A549 (cell line): Measurements from ENCODE around the gene RSPH9. TPM values are rescaled to one million over a fixed set of nuclear protein-coding genes. Genes with fewer than 3 reads are reported as not detected.
A peak's percentile ranks its signal among the peaks of the same experiment; 100 is the strongest.

Experiments used
- ATAC-seq, 2 experiments: fragments of 200-7000 bp in 1 of 2; fragments of >200 bp in 1 of 2; cut with Nextera tagmentation in 1 of 2; cut with Tn5 transposase in 1 of 2; 3 replicates each; pipeline versions ENCODE4 v1.8.0 to v1.9.1; 2018 to 2020; ENCODE audit warnings: mild to moderate bottlenecking in 1 of 2, moderate library complexity in 1 of 2
- CTCF ChIA-PET: fragments of 300-600 bp; sonication (Branson Sonifier 250); formaldehyde crosslinking; extraction: SDS; loops from one replicate; lab custom pipeline; 2021; ENCODE audit warnings: antibody characterized with exemption, inconsistent platforms; lab: Yijun Ruan, JAX
- POLR2A ChIA-PET: fragments of 350-600 bp; formaldehyde crosslinking; extraction: SDS; loops from one replicate; lab custom pipeline; 2021; ENCODE audit warnings: antibody characterized with exemption, inconsistent platforms; lab: Yijun Ruan, JAX
- DNase-seq, 2 experiments: peaks; one replicate each; pipeline versions ENCODE4 v3.0.0 to v3.0.0-alpha.2; 2011 to 2016; ENCODE audit warnings: low read depth in 1 of 2, low spot score in 1 of 2
- FAIRE-seq: peaks from 2 replicates; lab custom pipeline; 2011; peaks lifted over from hg19 to GRCh38; lab: Jason Lieb, UNC
- H3K27ac ChIP-seq, 2 experiments: fragments of >200 bp; sonication (Bioruptor Twin); formaldehyde crosslinking; 3 replicates each; pipeline ENCODE4 v1.5.1; 2016 to 2017
- H3K4me1 ChIP-seq: fragments of >200 bp; sonication (Bioruptor Twin); formaldehyde crosslinking; 3 replicates; pipeline ENCODE4 v1.6.1; 2016
- H3K4me2 ChIP-seq: fragments of >200 bp; sonication (Bioruptor Twin); formaldehyde crosslinking; 3 replicates; pipeline ENCODE4 v1.6.1; 2016
- H3K4me3 ChIP-seq: fragments of >200 bp; sonication (Bioruptor Twin); formaldehyde crosslinking; 3 replicates; pipeline ENCODE4 v1.5.1; 2016
- H3K9me3 ChIP-seq: fragments of >200 bp; sonication (Bioruptor Twin); formaldehyde crosslinking; 3 replicates; pipeline ENCODE4 v1.6.1; 2016
- BHLHE40 ChIP-seq: IDR thresholded peaks from 2 replicates; pipeline ENCODE4 v1.6.1; 2012; ENCODE audit warnings: low read depth, low read length, inconsistent platforms
- CEBPB ChIP-seq, 2 experiments: fragments of >200 bp in 1 of 2; sonication (Bioruptor Twin) in 1 of 2; formaldehyde crosslinking in 1 of 2; IDR thresholded peaks; 2 replicates each; pipeline ENCODE4 v1.6.1; 2012 to 2016
- CHD2 ChIP-seq: fragments of 150-350 bp; IDR thresholded peaks from 2 replicates; pipeline ENCODE4 v1.6.1; 2014; ENCODE audit warnings: low read length; ENCODE audit not compliant: partially characterized antibody
- CHD4 ChIP-seq: fragments of 200-600 bp; sonication (generic); IDR thresholded peaks from 2 replicates; pipeline ENCODE4 v1.6.1; 2016; ENCODE audit warnings: antibody characterized with exemption, mild to moderate bottlenecking, borderline replicate concordance
- CTCF ChIP-seq: fragments of >200 bp; sonication (Bioruptor Twin); formaldehyde crosslinking; IDR thresholded peaks from 3 replicates; pipeline ENCODE4 v1.5.1; 2016
- HEYL ChIP-seq: fragments of 250-450 bp; sonication (Bioruptor Pico); IDR thresholded peaks from 2 replicates; pipeline ENCODE4 v1.8.0; 2021; ENCODE audit warnings: mild to moderate bottlenecking, moderate library complexity
- HOXB13 ChIP-seq: fragments of 250-450 bp; sonication (Bioruptor Pico); IDR thresholded peaks from 2 replicates; pipeline ENCODE4 v1.5.0; 2020; ENCODE audit warnings: low read depth, mild to moderate bottlenecking, moderate library complexity
- HOXB5 ChIP-seq: fragments of 250-450 bp; sonication (Bioruptor Pico); IDR thresholded peaks from 2 replicates; pipeline ENCODE4 v1.5.0; 2020; ENCODE audit warnings: mild to moderate bottlenecking, moderate library complexity
- JUNB ChIP-seq: fragments of >200 bp; sonication (Bioruptor Twin); formaldehyde crosslinking; IDR thresholded peaks from 2 replicates; pipeline ENCODE4 v1.6.1; 2016
- KDM1A ChIP-seq: fragments of 200-600 bp; sonication (generic); IDR thresholded peaks from 2 replicates; pipeline ENCODE4 v1.6.1; 2016; ENCODE audit warnings: low read depth, mild to moderate bottlenecking
- MYC ChIP-seq: IDR thresholded peaks from 2 replicates; pipeline ENCODE4 v1.6.1; 2012; ENCODE audit warnings: mild to moderate bottlenecking, inconsistent platforms, low read length, improper control_type of control experiment, borderline replicate concordance
- PHF8 ChIP-seq: fragments of 200-600 bp; sonication (generic); IDR thresholded peaks from 2 replicates; pipeline ENCODE4 v1.6.1; 2016; ENCODE audit warnings: low read depth, mild to moderate bottlenecking, antibody characterized with exemption, moderate library complexity, borderline replicate concordance
- POLR2AphosphoS2 ChIP-seq: conservative IDR thresholded peaks from 2 replicates; pipeline ENCODE4 v1.6.1; 2012; ENCODE audit warnings: low read length, improper control_type of control experiment, inconsistent platforms
- ZC3H11A ChIP-seq: fragments of 450-650 bp; IDR thresholded peaks from 2 replicates; pipeline ENCODE4 v1.6.1; 2014; ENCODE audit warnings: antibody characterized with exemption, mild to moderate bottlenecking
- ZSCAN20 ChIP-seq: fragments of 250-450 bp; sonication (Bioruptor Pico); IDR thresholded peaks from 2 replicates; pipeline ENCODE4 v1.8.0; 2022; ENCODE audit warnings: mild to moderate bottlenecking, moderate library complexity
- WGBS: methylation state at CpG from one replicate; pipeline ENCODE4 v1.1.6; 2017; ENCODE audit errors: missing lambda C conversion rate; 5-methylcytosine and 5-hydroxymethylcytosine counted together
- polyA plus RNA-seq, 4 experiments: library from polyadenylated mRNA; depleted of rRNA in 3 of 4; stranded (reverse); fragments of >200 nt; fragmentation: RNase III in 1 of 4; extraction: RNeasy Plus Mini Kit Qiagen cat#74134 plus additional on column Dnase treatment in 1 of 4; gene quantifications; 2 replicates in 3 of 4; 3 replicates in 1 of 4; pipeline ENCODE4 v1.2.3, GENCODE V29; 2011 to 2017
- TF ChIP-seq, protein P1 (sequence below): IDR thresholded peaks from 2 replicates; pipeline ENCODE4 v1.6.1; 2012
- TF ChIP-seq, protein P2 (sequence below): fragments of 250-450 bp; sonication (Bioruptor Pico); IDR thresholded peaks from 2 replicates; pipeline ENCODE4 v1.5.0; 2021; ENCODE audit warnings: mild to moderate bottlenecking, moderate library complexity, borderline replicate concordance
- TF ChIP-seq, protein P3 (sequence below): IDR thresholded peaks from 2 replicates; pipeline ENCODE4 v1.6.1; 2012; ENCODE audit warnings: low read depth, borderline replicate concordance
- TF ChIP-seq, protein P4 (sequence below): fragments of 200-600 bp; sonication (generic); IDR thresholded peaks from 2 replicates; pipeline ENCODE4 v1.6.1; 2016; ENCODE audit warnings: antibody characterized with exemption, mild to moderate bottlenecking, moderate library complexity

Gene RSPH9
- polyA plus RNA-seq, 2 of the 4 experiments (the other 2 are of a cell fraction), result 0.14 to 0.18 TPM

- CTCF ChIA-PET, result interaction anchor here (0.6 to 1.7 kb wide), 7 partner anchors 10 to 216 kb away, joined by 3 to 4 read pairs (median 3); no protein-coding TSS in a partner anchor
- Histone ChIP-seq H3K9me3 (no peaks in the 10 kb centered on the region), H3K27ac (peak overlapping the region in 1 of 2 experiments; percentile 63; a peak in 3 of 6 replicates)
- no peak for FAIRE-seq
- TF ChIP-seq CEBPB (IDR thresholded peaks at IDR 0.05) (peak; percentile 65 to 75; a peak in 3 of 4 replicates), PHF8 (no peak)
- TF ChIP-seq, all 56 proteins: peak for 1
- Histone ChIP-seq H3K4me2 (peak overlapping the region; percentile 54), H3K4me1 (peaks cover 40% of the 10 kb centered on the region), H3K4me3 (no peak overlapping the region)
- peak in 1 of 2 experiments; percentile 52 for DNase-seq
- WGBS, result 51% methylated on average over 5 of the region's 5 CpGs
- ATAC-seq, result peak in 1 of 2 experiments; percentile 20; a peak in 1 of 6 replicates
- POLR2A ChIA-PET, result no interaction called here
These were observed 64.2 kb downstream of the RSPH9 start for GRCh38 chr6:43708860-43709653.

- H3K9me3 ChIP-seq, result no peaks in the 10 kb centered on the region
- ChIA-PET POLR2A (no interaction called here), CTCF (interaction anchor here (0.6 to 1.6 kb wide), 5 partner anchors 12 to 217 kb away, joined by 3 to 4 read pairs (median 3); no protein-coding TSS in a partner anchor)
- WGBS, result 88% methylated on average over 6 of the region's 7 CpGs
- peaks cover 33% of the 10 kb centered on the region for H3K4me1 ChIP-seq
- ATAC-seq (no peak), DNase-seq (no peak), FAIRE-seq (no peak)
- H3K4me3 ChIP-seq, result no peak overlapping the region
- no peak for TF ChIP-seq CHD4
- TF ChIP-seq ZC3H11A, result no peak
- no peak for TF ChIP-seq HOXB5 (CRISPR knock-in tag)
- no peak for TF ChIP-seq CHD2
- TF ChIP-seq, protein P1, sequence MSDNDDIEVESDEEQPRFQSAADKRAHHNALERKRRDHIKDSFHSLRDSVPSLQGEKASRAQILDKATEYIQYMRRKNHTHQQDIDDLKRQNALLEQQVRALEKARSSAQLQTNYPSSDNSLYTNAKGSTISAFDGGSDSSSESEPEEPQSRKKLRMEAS, result no peak
- TF ChIP-seq, protein P2, sequence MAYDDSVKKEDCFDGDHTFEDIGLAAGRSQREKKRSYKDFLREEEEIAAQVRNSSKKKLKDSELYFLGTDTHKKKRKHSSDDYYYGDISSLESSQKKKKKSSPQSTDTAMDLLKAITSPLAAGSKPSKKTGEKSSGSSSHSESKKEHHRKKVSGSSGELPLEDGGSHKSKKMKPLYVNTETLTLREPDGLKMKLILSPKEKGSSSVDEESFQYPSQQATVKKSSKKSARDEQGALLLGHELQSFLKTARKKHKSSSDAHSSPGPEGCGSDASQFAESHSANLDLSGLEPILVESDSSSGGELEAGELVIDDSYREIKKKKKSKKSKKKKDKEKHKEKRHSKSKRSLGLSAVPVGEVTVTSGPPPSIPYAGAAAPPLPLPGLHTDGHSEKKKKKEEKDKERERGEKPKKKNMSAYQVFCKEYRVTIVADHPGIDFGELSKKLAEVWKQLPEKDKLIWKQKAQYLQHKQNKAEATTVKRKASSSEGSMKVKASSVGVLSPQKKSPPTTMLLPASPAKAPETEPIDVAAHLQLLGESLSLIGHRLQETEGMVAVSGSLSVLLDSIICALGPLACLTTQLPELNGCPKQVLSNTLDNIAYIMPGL (CRISPR knock-in tag), result no peak
- no peak for TF ChIP-seq ZSCAN20 (CRISPR knock-in tag)
- TF ChIP-seq, protein P3, sequence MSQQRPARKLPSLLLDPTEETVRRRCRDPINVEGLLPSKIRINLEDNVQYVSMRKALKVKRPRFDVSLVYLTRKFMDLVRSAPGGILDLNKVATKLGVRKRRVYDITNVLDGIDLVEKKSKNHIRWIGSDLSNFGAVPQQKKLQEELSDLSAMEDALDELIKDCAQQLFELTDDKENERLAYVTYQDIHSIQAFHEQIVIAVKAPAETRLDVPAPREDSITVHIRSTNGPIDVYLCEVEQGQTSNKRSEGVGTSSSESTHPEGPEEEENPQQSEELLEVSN, result no peak
- TF ChIP-seq MYC, result no peak
- TF ChIP-seq POLR2AphosphoS2, result no peak
- TF ChIP-seq KDM1A, result no peak
- no peak for TF ChIP-seq BHLHE40
- no peak for TF ChIP-seq CTCF
- no peak for TF ChIP-seq HEYL
- TF ChIP-seq, protein P4, sequence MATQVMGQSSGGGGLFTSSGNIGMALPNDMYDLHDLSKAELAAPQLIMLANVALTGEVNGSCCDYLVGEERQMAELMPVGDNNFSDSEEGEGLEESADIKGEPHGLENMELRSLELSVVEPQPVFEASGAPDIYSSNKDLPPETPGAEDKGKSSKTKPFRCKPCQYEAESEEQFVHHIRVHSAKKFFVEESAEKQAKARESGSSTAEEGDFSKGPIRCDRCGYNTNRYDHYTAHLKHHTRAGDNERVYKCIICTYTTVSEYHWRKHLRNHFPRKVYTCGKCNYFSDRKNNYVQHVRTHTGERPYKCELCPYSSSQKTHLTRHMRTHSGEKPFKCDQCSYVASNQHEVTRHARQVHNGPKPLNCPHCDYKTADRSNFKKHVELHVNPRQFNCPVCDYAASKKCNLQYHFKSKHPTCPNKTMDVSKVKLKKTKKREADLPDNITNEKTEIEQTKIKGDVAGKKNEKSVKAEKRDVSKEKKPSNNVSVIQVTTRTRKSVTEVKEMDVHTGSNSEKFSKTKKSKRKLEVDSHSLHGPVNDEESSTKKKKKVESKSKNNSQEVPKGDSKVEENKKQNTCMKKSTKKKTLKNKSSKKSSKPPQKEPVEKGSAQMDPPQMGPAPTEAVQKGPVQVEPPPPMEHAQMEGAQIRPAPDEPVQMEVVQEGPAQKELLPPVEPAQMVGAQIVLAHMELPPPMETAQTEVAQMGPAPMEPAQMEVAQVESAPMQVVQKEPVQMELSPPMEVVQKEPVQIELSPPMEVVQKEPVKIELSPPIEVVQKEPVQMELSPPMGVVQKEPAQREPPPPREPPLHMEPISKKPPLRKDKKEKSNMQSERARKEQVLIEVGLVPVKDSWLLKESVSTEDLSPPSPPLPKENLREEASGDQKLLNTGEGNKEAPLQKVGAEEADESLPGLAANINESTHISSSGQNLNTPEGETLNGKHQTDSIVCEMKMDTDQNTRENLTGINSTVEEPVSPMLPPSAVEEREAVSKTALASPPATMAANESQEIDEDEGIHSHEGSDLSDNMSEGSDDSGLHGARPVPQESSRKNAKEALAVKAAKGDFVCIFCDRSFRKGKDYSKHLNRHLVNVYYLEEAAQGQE, result no peak
- no peak for TF ChIP-seq JUNB
- TF ChIP-seq HOXB13 (CRISPR knock-in tag), result no peak
- peak overlapping the region; percentile 54; the same call in 2 of the 3 replicates for H3K4me2 ChIP-seq
- H3K27ac ChIP-seq, result 0 out of 6 replicates have a peak overlapping the region, but pooled peaks of 1 of the 2 experiments have one; percentile 63
These were observed 64.9 kb downstream of the RSPH9 start for GRCh38 chr6:43709654-43710303.
